Stimulated activated CD4-positive, alpha-beta T cell treated with anti-CD3 and anti-CD28 coated beads, Interleukin-1b, Interleukin-23, amount 100 ng/mL, for 1 hour (primary cell): ENCODE results near the gene CD300C.
"Not testable (repeated sequence)": the region's sequence is repeated elsewhere in the genome, so short reads cannot be mapped to it uniquely, and the experiment has no call there.

Experiments used
- DNase-seq, 2 donors: peaks; one replicate each; pipeline ENCODE4 v3.0.0-alpha.2; 2020; ENCODE audit warnings: low read depth in 2 of 2

The CD300C gene

DNA sequence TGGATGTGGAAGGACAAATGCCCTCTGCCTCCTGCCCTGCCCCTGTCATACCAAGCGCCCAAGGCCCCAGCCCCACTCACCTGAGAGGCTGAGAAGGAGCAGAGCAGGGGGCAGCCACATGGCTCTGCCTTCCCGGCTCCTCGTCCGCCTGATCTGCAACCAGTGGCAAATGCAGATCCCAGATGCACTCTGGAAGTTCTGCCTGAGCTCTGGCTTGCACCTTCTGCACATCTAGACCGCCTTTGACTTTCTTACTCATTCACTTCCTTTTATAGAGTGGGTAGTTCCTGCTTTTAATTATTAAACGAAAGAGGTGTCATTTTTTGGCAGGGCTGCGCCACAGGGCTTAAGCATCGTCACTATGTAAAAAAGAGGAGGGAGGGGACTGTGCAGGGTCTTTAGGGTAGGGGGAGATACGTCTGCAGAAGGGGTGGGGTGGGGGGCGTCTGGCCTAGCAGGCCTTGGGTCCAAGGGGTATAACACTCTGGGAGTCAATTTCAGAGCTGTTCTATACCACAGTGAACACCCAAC, 14.6 kb downstream of the CD300C start, which contains the start of gene CD300LB:
Gene CD300LB, minus strand, starts transcription at position 245 of the 531 bp plus-strand sequence. Its CDS starts 125 bp downstream, at position 120.
- DNase-seq: no peak

DNA sequence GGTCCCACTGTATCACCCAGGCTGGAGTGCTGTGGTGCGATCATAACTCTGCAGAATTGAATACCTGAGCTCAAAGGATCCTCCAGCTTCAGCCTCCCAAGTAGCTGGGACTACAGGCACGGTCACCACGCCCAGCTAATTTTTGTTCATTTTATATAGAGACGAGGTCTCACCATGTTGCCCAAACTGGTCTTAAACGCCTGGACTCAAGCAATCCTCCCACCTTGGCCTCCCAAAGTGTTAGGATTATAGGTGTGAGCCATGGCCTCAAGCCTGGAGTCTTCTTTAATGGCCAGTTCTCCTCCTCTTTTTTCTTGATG, 15.1 kb downstream of the CD300C start:
- DNase-seq: no peak

DNA sequence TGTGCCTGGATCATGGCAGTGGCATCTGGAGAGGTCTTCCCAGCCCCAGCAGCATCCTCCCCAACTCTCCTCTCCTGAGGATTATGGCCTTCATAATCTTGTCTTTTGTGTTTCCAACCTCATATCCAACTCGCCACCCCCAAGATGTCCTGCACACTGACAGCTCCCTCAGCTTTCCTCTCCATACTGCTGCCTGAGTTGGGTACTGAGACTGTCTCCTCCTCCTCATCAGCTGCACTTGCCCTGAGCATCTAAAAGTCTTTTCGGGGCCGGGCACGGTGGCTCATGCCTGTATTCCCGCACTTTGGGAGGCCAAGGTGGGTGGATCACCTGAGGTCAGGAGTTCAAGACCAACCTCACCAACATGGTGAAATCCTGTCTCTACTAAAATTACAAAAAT, 16.7 kb downstream of the CD300C start:
- no peak for DNase-seq

DNA sequence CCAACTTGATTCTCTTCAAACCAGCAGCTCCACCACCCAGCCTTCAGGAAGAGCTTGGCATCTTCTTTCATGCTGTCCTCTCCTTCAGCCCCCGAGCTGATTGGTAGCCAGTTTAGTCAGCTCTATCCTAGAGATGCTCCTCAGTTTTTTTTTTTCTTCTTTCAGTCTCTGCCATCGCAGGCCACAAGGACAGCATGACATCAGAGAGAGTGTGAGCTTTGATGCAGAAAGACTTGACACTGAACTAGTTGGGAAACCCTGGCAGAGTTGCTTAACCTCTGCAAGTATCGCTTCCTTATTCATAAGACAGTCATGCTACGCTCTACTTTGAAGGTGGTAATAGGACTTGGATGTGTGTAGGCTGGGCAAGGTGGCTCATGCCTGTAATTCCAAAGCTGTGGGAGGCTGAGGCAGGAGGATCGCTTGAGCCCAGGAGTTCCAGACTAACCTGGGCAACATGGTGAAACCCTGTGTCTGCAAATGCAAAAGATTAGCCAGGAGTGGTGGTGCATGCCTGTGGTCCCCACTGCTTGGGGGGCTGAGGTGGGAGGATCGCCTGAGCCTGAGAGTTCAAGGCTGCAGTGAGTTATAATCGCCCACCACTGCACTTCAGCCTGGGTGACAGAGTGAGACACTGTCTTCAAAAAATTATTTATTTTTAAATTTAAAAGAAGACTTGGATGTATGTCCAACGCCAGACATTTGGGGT, 17.3 kb downstream of the CD300C start:
- DNase-seq: no peak

DNA sequence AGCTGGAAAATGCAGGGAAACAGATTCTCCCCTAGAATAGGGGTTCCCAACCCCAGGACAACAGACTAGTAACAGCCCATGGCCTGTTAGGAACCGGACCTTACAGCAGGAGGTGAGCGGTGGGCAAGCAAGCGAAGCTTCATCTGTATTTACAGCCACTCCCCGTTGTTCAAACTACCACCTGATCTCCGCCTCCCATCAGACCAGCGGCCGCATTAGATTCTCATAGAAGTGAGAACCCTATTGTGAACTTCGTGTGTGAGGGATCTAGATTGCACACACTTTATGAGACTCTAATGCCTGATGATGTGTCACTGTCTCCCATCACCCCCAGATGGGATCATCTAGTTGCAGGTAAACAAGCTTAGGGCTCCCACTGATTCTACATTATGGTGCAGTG, 18.2 kb downstream of the CD300C start:
- DNase-seq: no peak

DNA sequence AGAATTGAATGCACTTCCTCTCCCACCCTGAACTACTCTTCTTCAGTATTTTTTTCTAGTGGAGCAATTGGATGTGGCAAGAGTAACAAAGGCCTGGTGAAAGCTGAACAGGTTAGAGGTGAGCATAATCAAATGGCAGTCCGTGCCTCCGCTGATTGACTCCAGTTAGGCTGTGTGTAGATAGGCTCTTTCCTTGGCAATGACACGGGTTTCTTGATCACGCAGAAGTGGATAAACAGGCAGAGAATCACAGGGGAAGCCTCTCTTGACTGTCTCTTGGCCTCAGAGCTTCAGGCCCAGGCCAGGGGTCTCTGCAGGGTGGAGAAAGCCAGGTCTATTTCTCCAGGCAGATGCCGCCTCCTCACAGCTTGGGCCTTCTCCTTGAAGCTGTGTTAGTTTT, 18.8 kb downstream of the CD300C start:
- DNase-seq: no peak

DNA sequence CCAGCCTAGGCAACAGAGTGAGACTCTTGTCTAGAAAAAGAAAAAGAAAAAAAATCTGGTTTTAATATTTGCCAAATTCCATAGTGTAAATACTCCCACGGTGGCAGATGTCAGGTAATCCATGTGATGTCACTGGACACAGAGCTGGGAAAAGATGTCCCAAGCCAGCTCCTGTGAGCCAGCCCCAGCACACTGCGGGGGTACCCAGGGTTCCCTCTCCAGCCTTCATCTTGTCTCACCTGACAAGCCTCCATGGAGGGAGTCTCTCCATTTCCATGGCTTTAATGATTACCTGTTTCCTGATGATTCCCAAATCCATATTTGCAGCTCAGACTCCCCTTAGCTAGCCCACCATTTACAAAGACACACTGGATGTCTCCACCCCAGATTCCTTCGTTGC, 19.2 kb downstream of the CD300C start:
- DNase-seq: no peak

DNA sequence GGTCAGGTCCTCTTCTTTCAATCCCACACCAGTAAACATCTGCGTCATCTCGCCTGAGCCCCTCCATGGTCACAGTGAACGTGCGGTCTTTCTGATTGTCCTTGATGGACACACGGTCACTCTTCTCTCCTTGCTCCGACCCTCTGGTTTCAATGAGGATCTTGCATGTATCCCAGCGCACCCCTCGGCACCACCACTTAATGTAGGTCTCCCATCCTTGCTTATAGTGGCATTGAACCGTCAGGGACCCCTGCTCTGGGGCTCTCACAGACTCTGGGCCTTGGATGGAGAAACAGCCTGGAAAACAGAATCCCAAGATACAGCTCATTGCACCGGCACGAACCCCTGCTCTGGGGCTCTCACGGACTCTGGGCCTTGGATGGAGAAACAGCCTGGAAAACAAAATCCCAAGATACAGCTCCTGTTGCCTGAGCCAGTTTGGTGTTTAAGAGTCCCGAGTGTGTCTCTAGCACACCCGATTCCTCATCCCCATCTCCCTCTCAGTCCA, 20.1 kb downstream of the CD300C start:
- DNase-seq: no peak

DNA sequence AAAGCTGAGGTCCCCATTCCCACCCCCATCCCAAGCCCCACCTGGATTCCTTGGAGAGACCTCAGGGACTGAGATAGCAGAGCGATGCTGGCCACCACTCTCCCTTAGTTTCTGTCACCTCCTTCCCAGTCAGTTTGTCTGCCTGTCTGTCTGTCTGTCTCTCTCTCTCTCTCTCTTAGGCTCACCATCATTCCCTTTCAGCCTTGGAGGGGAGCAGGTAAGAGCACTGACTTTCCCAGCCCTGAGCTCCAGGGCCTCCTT, 20.5 kb downstream of the CD300C start:
- DNase-seq: no peak

DNA sequence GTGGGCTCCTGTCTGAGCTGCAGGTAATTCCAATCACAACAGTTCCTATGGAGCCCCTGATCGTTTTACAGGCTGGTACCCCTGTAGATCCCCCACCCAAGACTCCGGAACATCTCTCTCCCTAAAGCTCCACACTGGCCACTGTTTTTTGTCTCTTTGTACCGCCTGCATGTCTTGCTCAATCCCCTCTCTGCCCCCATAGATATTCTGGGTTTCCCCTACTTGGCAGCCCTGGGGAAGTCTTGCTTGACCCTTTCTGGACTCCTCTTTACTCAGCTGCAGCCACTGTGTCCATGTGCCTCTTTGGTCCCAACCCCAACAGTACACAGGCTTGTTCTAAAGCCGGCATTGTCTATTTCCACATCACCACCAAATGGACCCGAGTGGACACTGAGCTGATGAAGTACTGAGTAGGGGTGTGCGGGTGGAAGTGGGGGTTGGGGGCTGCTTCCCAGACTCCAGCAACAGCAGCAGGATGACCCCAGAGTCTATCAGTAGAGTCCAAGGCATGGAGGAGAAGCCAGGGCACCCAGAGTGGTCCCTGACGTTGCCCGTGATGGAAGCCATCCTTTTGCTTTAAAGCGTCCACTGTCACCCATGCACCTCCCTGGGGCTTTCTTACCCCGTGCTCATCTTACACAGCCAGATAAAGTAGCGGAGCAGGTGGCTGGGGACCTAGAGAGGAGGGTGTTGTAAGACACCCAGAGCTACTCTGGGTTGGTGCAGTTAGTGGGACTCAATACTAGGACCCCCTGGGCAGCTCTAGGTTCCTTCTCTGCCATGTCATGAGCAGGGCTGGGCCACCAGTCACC, 21.1 kb downstream of the CD300C start:
- DNase-seq: no peak

DNA sequence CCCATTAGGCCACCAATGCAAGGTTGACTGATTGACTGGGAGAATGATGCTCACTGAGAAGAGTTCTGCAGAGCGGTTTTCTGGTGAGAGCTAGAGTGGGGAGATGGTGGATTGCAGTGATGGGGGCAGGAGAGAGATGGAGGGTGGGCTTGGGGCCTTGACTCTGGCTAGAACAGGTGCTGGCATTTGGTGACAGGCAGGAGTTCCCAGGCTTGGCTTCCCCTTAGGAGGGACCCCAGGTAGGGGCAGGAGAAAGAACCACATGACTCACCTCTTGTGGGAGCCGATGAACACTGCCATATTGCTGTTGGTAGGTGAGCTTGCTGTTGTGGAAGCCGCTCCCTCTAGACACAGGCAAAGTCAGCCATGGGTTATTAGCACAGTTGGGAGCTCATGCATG, 22.6 kb downstream of the CD300C start:
- DNase-seq: no peak

DNA sequence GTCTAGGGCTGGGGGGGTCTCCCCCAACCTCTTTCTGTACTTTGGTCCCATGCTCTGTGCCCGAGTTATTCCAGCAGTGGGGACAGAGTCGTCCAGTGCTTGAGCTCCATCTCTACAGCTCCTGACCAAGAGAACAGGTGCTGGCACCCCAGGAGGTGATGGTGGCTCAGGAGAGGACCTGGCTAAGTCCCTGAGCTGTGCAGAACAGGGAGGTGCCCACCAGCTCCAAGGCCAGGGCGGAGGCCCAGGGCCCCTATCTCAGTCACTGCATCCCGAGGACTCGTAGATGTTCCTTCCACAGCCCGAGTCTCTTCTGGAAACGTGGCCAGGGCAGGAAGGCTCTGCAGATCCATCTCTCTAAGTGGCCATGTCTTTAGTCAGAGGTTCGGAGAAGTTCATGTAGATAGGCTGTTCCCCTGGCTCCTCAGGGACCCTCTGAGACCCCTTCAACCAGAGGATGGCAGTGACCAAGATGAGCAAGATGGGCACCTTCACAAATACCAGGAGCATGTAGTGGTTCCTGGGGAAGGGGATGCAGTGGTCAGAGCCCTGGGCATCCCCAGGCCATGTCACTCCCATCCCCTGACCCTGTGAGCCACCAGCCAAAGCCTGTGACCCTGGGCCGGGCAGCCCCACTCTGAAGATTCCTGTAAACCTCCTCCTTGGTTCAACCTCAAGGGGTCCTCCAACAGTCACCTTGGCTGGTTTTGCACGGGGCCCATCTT, 23.4 kb downstream of the CD300C start:
- no peak for DNase-seq

DNA sequence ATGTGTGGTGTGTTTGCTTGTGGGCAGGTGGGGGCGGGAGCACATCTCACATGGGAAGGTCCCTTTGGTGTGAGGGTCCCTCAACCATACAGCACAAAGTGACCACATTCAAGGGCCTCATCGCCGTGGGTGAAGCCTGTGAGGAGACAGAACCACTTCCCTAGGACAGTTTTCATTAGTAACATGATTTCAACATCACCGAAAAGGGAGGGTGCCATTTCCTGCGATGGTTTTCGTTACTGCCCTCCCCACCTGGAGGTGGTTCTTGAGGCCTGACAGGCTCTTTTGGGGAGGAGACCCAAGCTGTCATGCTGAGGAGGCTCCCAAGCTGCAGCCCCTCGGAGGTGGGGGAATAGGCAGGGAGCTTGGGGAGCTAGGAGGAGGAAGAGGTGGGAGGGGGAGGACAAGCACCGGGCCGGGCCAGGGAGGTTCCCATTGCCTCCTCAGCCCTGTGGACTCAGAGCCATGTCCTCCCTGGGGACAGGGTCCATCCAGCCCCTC, 24.2 kb downstream of the CD300C start:
- DNase-seq: no peak

DNA sequence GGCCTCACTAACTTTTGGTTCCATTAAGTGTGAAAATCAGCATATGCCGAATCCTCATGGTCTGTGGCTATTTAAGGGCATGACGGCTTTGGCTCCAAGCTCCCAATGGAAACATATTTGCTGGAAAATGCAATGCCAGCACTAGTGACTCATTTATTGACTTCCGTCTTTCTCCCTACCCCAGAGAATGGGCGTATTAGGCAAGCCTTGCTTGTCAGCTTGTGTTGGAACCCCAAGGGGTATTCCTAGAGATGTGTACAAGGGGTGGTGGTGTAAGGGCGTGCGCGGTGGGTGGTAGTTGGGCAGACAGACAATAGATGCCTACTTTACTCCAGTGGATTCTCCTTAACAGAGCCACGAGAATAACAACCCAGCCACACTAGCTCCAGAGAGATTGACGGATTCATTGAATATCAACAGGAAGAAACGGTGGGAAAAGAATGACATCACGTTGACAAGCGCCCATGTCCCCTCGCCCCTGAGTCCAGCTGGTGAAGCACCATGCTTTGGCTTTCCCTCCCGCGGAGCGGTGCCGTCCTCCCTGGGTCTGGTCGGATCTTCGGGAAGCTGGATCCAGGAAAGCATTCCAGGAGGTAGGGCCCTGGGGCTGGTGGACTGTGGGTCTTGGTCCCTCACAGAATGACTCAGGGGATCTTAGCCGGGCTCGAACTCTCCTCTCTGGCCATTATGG, 25.0 kb downstream of the CD300C start:
- DNase-seq: no peak

DNA sequence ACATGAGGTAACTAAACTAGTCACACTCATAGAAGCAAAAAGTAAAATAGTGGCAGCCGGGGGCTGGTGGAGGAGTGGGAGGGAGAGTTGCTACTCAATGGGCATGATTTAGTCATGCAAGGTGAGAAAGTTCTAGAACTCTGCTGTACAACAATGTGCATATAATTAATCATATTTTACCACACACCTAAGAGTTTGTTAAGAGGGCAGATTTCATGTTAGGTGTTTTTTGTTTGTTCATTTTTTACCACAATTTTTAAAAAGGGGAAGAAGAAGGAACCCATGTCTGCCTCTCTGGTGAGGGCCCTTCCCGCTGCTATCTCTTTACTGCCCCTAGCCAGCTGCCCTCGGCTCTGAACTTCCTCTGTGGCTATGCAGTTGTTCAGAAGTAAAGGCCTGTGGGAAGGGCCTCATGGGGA, 25.9 kb downstream of the CD300C start:
- DNase-seq: no peak

DNA sequence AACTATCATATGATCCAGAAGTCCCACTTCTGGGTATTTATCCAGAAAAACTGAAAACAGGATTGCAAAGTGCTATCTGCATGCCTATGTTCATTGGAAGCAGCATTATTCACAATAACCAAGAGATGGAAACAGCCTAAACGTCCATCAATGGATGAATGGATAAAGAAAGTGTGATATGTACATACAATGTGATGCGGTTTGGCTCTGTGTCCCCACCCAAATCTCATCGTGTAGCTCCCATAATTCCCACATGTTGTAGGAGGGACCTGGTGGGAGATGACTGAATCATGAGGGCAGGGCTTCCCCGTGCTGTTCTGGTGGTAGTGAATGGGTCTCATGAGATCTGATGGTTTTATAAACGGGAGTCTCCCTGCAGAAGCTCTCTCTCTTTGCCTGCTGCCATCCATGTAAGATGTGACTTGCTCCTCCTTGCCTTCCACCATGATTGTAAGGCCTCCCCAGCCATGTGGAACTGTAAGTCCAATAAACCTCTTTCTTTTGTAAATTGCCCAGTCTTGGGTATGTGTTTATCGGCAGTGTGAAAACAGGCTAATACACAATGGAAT, 27.4 kb downstream of the CD300C start:
- DNase-seq: not testable (repeated sequence)

DNA sequence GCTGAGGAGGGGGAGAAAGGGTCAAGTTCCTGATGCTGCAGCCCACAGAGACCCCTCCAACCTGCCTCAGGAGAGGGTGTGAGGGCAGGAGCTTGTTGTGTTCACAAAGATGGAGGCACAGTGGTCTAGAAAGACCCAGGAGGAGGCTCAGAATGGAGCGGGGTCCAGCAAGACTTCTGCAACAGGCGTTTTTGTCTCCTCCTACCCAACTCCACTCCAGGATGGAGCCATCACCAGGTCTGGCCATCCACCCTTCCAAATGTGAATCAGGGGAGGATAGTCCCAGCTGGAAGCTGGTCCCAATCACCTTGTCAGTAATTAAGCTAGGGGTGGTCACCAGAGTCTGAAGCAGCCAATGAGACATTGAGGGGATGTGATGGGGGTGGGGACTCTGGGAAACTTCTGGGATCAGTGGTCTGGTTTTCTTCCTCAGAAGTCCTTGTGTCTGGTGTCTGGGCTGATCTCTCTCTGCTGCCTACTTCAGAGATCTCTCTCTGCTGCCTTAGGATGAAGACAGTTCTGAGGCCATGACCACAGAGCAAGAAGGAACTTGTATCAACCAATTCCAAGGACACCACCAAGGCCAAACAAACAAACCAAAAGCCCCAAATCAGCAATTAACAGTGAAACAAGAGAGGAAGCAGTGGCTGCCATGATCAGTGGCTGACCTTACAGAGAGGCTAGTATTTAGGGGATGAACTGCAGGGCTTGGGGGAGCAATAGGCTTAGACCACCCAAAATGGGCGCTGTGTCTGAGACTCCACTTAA, 29.2 kb downstream of the CD300C start:
- no peak for DNase-seq

DNA sequence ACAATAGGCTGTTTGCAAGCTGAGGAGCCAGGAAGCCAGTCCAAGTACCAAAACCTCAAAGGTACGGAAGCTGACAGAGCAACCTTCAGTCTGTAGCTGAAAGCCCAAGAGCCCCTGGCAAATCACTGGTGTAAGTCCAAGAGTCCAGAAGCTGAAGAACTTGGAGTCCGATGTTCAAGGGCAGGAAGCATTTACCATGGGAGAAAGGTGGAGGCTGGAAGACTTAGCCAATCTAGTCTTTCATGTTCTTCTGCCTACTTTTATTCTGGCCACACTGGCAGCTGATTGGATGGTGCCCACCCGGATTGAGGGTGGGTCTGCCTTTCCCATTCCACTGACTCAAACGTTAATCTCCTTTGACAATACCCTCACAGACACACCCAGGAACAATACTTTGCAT, 30.0 kb downstream of the CD300C start:
- DNase-seq: no peak

DNA sequence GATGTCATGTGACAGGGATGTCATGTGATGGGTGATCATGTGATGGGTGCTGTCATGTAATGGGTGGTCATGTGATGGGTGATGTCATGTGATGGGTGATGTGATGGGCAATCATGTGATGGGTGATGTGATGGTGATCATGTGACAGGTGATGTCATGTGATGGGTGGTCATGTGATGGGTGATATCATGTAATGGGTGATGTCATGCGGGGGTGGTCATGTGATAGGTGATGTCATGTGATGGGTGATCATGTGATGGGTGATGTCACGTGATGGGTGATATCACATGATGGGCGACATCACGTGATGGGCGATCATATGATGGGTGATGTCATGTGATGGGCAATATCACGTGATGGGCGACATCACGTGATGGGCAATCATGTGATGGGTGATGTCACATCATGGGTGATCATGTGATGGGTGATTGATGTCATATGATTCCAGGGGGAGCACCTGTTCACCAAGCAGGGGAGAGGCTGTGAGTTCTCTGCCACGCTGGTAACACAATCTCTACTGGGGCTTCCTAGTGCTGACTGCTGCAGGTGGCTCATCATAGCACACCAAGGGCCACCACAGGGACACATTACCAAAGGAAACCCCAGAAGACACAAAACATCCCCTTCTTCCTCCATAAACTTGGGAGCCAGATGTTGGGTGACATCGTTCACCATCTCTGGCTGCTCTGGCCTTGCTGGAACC, 31.1 kb downstream of the CD300C start:
- no peak for DNase-seq
